H9 (cell line): ENCODE data around the gene ZBTB17. TPM values are rescaled to one million over a fixed set of nuclear protein-coding genes. Genes with fewer than 3 reads are reported as not detected.

ENCODE experiments used
- DNase-seq: peaks from one replicate; pipeline ENCODE4 v3.0.0-alpha.2; 2017
- H2AFZ ChIP-seq: one replicate; pipeline ENCODE4 v1.6.1; 2013; ENCODE audit warnings: mild to moderate bottlenecking, low read length, control low read depth, moderate library complexity
- H2AK5ac ChIP-seq: 2 replicates; pipeline ENCODE4 v1.6.1; 2013; ENCODE audit warnings: low read length, control low read depth, mixed read lengths; ENCODE audit not compliant: insufficient read length
- H2BK120ac ChIP-seq: one replicate; pipeline ENCODE4 v1.6.1; 2013; ENCODE audit warnings: low read depth, mild to moderate bottlenecking, low read length, control low read depth, inconsistent platforms; ENCODE audit not compliant: poor library complexity, severe bottlenecking
- H2BK12ac ChIP-seq: 2 replicates; pipeline ENCODE4 v1.6.1; 2013; ENCODE audit warnings: low read length, control low read depth, mixed read lengths, low read depth; ENCODE audit not compliant: insufficient read length
- H2BK15ac ChIP-seq: 2 replicates; pipeline ENCODE4 v1.6.1; 2013; ENCODE audit warnings: low read depth, low read length, control low read depth
- H2BK20ac ChIP-seq: one replicate; pipeline ENCODE4 v1.6.1; 2013; ENCODE audit warnings: low read depth, mild to moderate bottlenecking, low read length, control low read depth, inconsistent platforms; ENCODE audit not compliant: poor library complexity, severe bottlenecking
- H2BK5ac ChIP-seq: 2 replicates; pipeline ENCODE4 v1.6.1; 2013; ENCODE audit warnings: low read length, control low read depth, mixed read lengths; ENCODE audit not compliant: insufficient read length
- H3K14ac ChIP-seq: 2 replicates; pipeline ENCODE4 v1.6.1; 2013; ENCODE audit warnings: low read length, control low read depth; ENCODE audit not compliant: insufficient read depth
- H3K18ac ChIP-seq: 2 replicates; pipeline ENCODE4 v1.6.1; 2013; ENCODE audit warnings: low read depth, mild to moderate bottlenecking, mixed read lengths, low read length, control low read depth; ENCODE audit not compliant: insufficient read length
- H3K23ac ChIP-seq: 2 replicates; pipeline ENCODE4 v1.6.1; 2013; ENCODE audit warnings: low read length, control low read depth, mixed read lengths, low read depth; ENCODE audit not compliant: insufficient read length
- H3K23me2 ChIP-seq: 2 replicates; pipeline ENCODE4 v1.6.1; 2013; ENCODE audit warnings: low read depth, mild to moderate bottlenecking, mixed read lengths, low read length, control low read depth; ENCODE audit not compliant: insufficient read length, poor library complexity, severe bottlenecking
- H3K27ac ChIP-seq: 2 replicates; pipeline ENCODE4 v1.5.1; 2013; ENCODE audit warnings: low read length, control low read depth, mixed read lengths, low read depth; ENCODE audit not compliant: insufficient read length
- H3K27me3 ChIP-seq: 2 replicates; pipeline ENCODE4 v1.6.1; 2013; ENCODE audit warnings: low read length, control low read depth, inconsistent platforms; ENCODE audit not compliant: insufficient read depth
- H3K4ac ChIP-seq: 2 replicates; pipeline ENCODE4 v1.6.1; 2013; ENCODE audit warnings: low read depth, mild to moderate bottlenecking, control low read depth, inconsistent platforms, low read length, moderate library complexity
- H3K4me1 ChIP-seq: 2 replicates; pipeline ENCODE4 v1.6.1; 2013; ENCODE audit warnings: low read length, control low read depth, inconsistent platforms; ENCODE audit not compliant: insufficient read depth
- H3K4me2 ChIP-seq: 2 replicates; pipeline ENCODE4 v1.6.1; 2013; ENCODE audit warnings: low read length, control low read depth, mixed read lengths; ENCODE audit not compliant: insufficient read length, insufficient read depth
- H3K56ac ChIP-seq: 2 replicates; pipeline ENCODE4 v1.6.1; 2013; ENCODE audit warnings: low read depth, mild to moderate bottlenecking, mixed read lengths, low read length, control low read depth; ENCODE audit not compliant: insufficient read length
- H3K79me1 ChIP-seq: 2 replicates; pipeline ENCODE4 v1.6.1; 2013; ENCODE audit warnings: low read depth, mild to moderate bottlenecking, moderate library complexity, low read length, control low read depth, inconsistent platforms; ENCODE audit not compliant: insufficient read depth, poor library complexity, severe bottlenecking
- H3K79me2 ChIP-seq: 2 replicates; pipeline ENCODE4 v1.6.1; 2013; ENCODE audit warnings: low read length, control low read depth, inconsistent platforms; ENCODE audit not compliant: insufficient read depth
- H3K9ac ChIP-seq: 2 replicates; pipeline ENCODE4 v1.6.1; 2013; ENCODE audit warnings: low read length, control low read depth, mixed read lengths; ENCODE audit not compliant: insufficient read length; ENCODE audit errors: extremely low read depth
- H3K9me3 ChIP-seq: one replicate; pipeline ENCODE4 v1.6.1; 2013; ENCODE audit warnings: low read depth, low read length, inconsistent platforms; ENCODE audit not compliant: control insufficient read depth
- H3T11ph ChIP-seq: one replicate; pipeline ENCODE4 v1.6.1; 2013; ENCODE audit warnings: mild to moderate bottlenecking, low read length, control low read depth, inconsistent platforms
- H4K20me1 ChIP-seq: one replicate; pipeline ENCODE4 v1.6.1; 2013; ENCODE audit not compliant: control insufficient read depth, insufficient read length, insufficient read depth
- H4K5ac ChIP-seq: 2 replicates; pipeline ENCODE4 v1.6.1; 2013; ENCODE audit warnings: low read depth, mild to moderate bottlenecking, mixed read lengths, low read length, control low read depth; ENCODE audit not compliant: insufficient read length
- H4K8ac ChIP-seq: replicated peaks from 2 replicates; pipeline ENCODE4 v1.6.1; 2013; ENCODE audit warnings: low read length, control low read depth, mixed read lengths, low read depth; ENCODE audit not compliant: insufficient read length
- H4K91ac ChIP-seq: 2 replicates; pipeline ENCODE4 v1.6.1; 2013; ENCODE audit warnings: low read depth, mild to moderate bottlenecking, moderate library complexity, mixed read lengths, low read length, control low read depth; ENCODE audit not compliant: insufficient read length
- H3K27ac Mint-ChIP-seq, 3 experiments: 2 replicates in 2 of 3; 3 replicates in 1 of 3; pipeline ENCODE4 v1.8.0; 2020 to 2021; ENCODE audit warnings: mixed read lengths in 3 of 3, mild to moderate bottlenecking in 1 of 3, moderate library complexity in 1 of 3
- H3K27me3 Mint-ChIP-seq: 2 replicates; pipeline ENCODE4 v1.8.0; 2021; ENCODE audit warnings: low read depth, mild to moderate bottlenecking, moderate library complexity, mixed read lengths
- H3K36me3 Mint-ChIP-seq, 3 experiments: 2 replicates in 2 of 3; 3 replicates in 1 of 3; pipeline ENCODE4 v1.8.0; 2020 to 2021; ENCODE audit warnings: low read depth in 3 of 3, mixed read lengths in 3 of 3; ENCODE audit not compliant: insufficient read depth in 1 of 3
- H3K4me1 Mint-ChIP-seq, 2 experiments: 2 replicates each; pipeline ENCODE4 v1.8.0; 2020; ENCODE audit warnings: mixed read lengths in 2 of 2
- H3K4me3 Mint-ChIP-seq, 2 experiments: 2 replicates in 1 of 2; 3 replicates in 1 of 2; pipeline ENCODE4 v1.8.0; 2020 to 2021; ENCODE audit warnings: mild to moderate bottlenecking in 2 of 2, mixed read lengths in 2 of 2, moderate library complexity in 1 of 2
- H3K9me3 Mint-ChIP-seq, 2 experiments: 2 replicates in 1 of 2; 3 replicates in 1 of 2; pipeline ENCODE4 v1.8.0; 2020; ENCODE audit warnings: mild to moderate bottlenecking in 2 of 2, mixed read lengths in 2 of 2, moderate library complexity in 1 of 2
- WGBS: extraction: QIAGEN DNeasy Blood & Tissue Kit; methylation state at CpG from one replicate; pipeline ENCODE4 v1.1.7; 2013; ENCODE audit warnings: missing lambda C conversion rate, low lambda C conversion rate, mixed read lengths; ENCODE audit not compliant: insufficient read length; ENCODE audit errors: extremely low coverage; 5-methylcytosine and 5-hydroxymethylcytosine counted together
- total RNA-seq: library from RNA; stranded (reverse); gene quantifications from 2 replicates; pipeline ENCODE4 v1.2.1, GENCODE V29; 2021
- TF ChIP-seq, protein P1 (sequence below): fragments of 200-600 bp; sonication (generic); conservative IDR thresholded peaks from 3 replicates; pipeline ENCODE4 v1.8.0; 2021; ENCODE audit warnings: antibody characterized with exemption, mild to moderate bottlenecking

The ZBTB17 gene
- total RNA-seq, 1 experiment from 2014 or later: 16.5 TPM

DNA sequence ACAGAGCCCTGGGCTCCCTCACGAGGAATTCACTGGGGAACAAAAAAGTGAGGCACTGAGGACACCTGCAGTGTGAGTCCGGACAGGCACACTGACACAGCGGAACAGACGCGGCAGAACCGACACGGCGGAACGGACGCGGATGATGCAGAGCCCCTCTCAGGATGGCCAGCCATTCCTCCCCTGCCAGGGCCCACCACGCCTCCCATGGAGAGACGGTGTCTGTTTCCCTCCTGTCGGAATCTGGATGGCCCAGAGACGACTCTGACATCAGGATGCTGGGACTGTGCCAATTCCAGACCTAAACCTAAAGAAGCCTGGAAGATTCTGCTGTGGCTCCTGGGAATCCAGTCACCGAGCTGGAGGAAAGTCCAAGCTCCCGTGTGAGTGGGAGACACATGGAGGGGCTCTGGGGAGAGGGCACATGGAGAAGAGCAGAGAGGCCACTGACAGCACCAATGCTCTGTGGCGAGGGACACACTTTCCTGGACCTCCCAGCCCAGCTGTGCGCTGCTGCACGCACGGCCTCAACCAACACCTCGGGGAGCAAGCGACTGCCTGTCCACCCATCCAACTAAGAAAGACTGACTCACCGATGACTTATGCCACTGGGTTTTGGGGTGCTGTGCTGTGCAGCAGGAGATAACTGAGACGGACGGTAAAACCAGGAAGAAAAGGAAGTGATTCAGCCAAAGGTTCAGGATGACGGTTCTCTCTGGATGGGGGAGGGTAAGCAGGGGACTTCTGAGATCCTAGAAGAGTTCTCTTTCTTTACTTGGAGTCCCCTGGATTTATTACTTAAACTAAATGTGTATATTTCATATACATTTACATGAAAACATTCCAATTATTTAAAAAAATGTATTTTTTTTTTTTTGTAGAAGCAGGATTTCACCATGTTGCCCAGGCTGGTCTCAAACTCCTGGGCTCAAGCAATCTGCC is 23.3 kb downstream of the ZBTB17 start:
- peaks cover 58% of the 10 kb centered on the region in 2 experiments for H3K4me1 Mint-ChIP-seq
- H3K79me2 ChIP-seq: no peaks in the 10 kb centered on the region; the same call in 1 of the 2 replicates

More for the DNA sequence above, 23.3 kb downstream of the ZBTB17 start:
- H3K4me2 ChIP-seq: no peak overlapping the region
- no peak overlapping the region for H3K27ac ChIP-seq
- no peaks in the 10 kb centered on the region for H3K27me3 ChIP-seq
- H4K5ac ChIP-seq: no peak overlapping the region
- H3K23ac ChIP-seq: no peak overlapping the region
- H2BK15ac ChIP-seq: no peak overlapping the region
- no peak overlapping the region for H3K56ac ChIP-seq
- no peak overlapping the region for H4K91ac ChIP-seq
- H3K79me1 ChIP-seq: no peaks in the 10 kb centered on the region
- H3K4ac ChIP-seq: no peak overlapping the region
- H3K4me3 Mint-ChIP-seq: no peak overlapping the region; a peak in 1 of 5 replicates
- no peak overlapping the region for H3K18ac ChIP-seq
- no peak for DNase-seq
- no peaks in the 10 kb centered on the region; the same call in 1 of the 2 replicates for H3K27me3 Mint-ChIP-seq
- H4K8ac ChIP-seq: no peak overlapping the region
- no peak overlapping the region for H2AK5ac ChIP-seq
- H2BK12ac ChIP-seq: no peak overlapping the region
- no peaks in the 10 kb centered on the region for H3K9me3 ChIP-seq
- TF ChIP-seq, protein P1, sequence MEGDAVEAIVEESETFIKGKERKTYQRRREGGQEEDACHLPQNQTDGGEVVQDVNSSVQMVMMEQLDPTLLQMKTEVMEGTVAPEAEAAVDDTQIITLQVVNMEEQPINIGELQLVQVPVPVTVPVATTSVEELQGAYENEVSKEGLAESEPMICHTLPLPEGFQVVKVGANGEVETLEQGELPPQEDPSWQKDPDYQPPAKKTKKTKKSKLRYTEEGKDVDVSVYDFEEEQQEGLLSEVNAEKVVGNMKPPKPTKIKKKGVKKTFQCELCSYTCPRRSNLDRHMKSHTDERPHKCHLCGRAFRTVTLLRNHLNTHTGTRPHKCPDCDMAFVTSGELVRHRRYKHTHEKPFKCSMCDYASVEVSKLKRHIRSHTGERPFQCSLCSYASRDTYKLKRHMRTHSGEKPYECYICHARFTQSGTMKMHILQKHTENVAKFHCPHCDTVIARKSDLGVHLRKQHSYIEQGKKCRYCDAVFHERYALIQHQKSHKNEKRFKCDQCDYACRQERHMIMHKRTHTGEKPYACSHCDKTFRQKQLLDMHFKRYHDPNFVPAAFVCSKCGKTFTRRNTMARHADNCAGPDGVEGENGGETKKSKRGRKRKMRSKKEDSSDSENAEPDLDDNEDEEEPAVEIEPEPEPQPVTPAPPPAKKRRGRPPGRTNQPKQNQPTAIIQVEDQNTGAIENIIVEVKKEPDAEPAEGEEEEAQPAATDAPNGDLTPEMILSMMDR: no peak
- H3K9me3 Mint-ChIP-seq: no peaks in the 10 kb centered on the region
- H3K9ac ChIP-seq: no peak overlapping the region
- H2BK5ac ChIP-seq: no peak overlapping the region
- no peak overlapping the region for H2BK120ac ChIP-seq
- no peak overlapping the region for H3K14ac ChIP-seq
- H3K27ac Mint-ChIP-seq: peak overlapping the region in 2 of 3 experiments; percentile 15 to 84; a peak in 2 of 7 replicates
- no CpG with 5 or more reads among the region's 27 CpGs for WGBS
- H4K20me1 ChIP-seq: peaks cover 5% of the 10 kb centered on the region
- no peaks in the 10 kb centered on the region for H3K23me2 ChIP-seq
- H2BK20ac ChIP-seq: no peak overlapping the region
- peaks cover 6 to 23% (median 8%) of the 10 kb centered on the region in 3 experiments for H3K36me3 Mint-ChIP-seq
- H3T11ph ChIP-seq: no peak overlapping the region
- H2AFZ ChIP-seq: no peak overlapping the region
- peaks cover 8% of the 10 kb centered on the region; the same call in 1 of the 2 replicates for H3K4me1 ChIP-seq
